Measurements from ENCODE around the gene AIFM3. TPM values are rescaled to one million over a fixed set of nuclear protein-coding genes. Genes with fewer than 3 reads are reported as not detected.

AIFM3 gene
- total and polyA plus RNA-seq, 2 of the 13 experiments (the other 11 are each of a cell fraction or from before 2014, with no cell fraction given): 9.0 to 15.3 TPM

- TF ChIP-seq SIN3B (IDR thresholded peaks at IDR 0.05; ENCODE audit: low read length) (no peak), LBX2 (CRISPR knock-in tag; IDR thresholded peaks at IDR 0.05; ENCODE audit: borderline replicate concordance) (no peak), HDAC1 (CRISPR knock-in tag; IDR thresholded peaks at IDR 0.05) (peak; percentile 75), JUNB (CRISPR knock-in tag; IDR thresholded peaks at IDR 0.05; ENCODE audit: borderline replicate concordance) (no peak), KLF11 (CRISPR knock-in tag; IDR thresholded peaks at IDR 0.05) (no peak), ZNF337 (CRISPR knock-in tag; IDR thresholded peaks at IDR 0.05; ENCODE audit: borderline replicate concordance, low read depth) (no peak), MAFF (IDR thresholded peaks at IDR 0.05; ENCODE audit: low read depth, low read length) (no peak), ZNF292 (CRISPR knock-in tag; IDR thresholded peaks at IDR 0.05; ENCODE audit: borderline replicate concordance, low read depth) (peak; percentile 75), FOXK1 (CRISPR knock-in tag; IDR thresholded peaks at IDR 0.05; ENCODE audit: borderline replicate concordance, low read depth) (no peak), EP300 (IDR thresholded peaks at IDR 0.05; ENCODE audit: low read depth in 2 of 2, low read length in 2 of 2) (peak in 1 of 2 experiments; percentile 8; a peak in 1 of 4 replicates), EP300 (CRISPR knock-in tag; IDR thresholded peaks at IDR 0.05; ENCODE audit: borderline replicate concordance) (no peak), ZNF687 (CRISPR knock-in tag; IDR thresholded peaks at IDR 0.05) (peak; percentile 83), ERF (CRISPR knock-in tag; IDR thresholded peaks at IDR 0.05) (0 out of 2 replicates have a peak, but pooled peaks have one; percentile 27), MYC (CRISPR knock-in tag; IDR thresholded peaks at IDR 0.05; ENCODE audit: borderline replicate concordance) (peak; percentile 47; the same call in 1 of the 2 replicates), ARHGAP35 (CRISPR knock-in tag; IDR thresholded peaks at IDR 0.05; ENCODE audit: borderline replicate concordance) (no peak), CBX2 (IDR thresholded peaks at IDR 0.05; ENCODE audit: low read depth, low read length) (no peak), CBX2 (CRISPR knock-in tag; IDR thresholded peaks at IDR 0.05; ENCODE audit: low read depth) (no peak), ZBTB43 (CRISPR knock-in tag; conservative IDR thresholded peaks at IDR 0.05) (no peak), PBX2 (CRISPR knock-in tag; IDR thresholded peaks at IDR 0.05) (0 out of 2 replicates have a peak, but pooled peaks have one; percentile 17), POLR2A (IDR thresholded peaks at IDR 0.05; ENCODE audit: insufficient read depth in 1 of 2, low read depth in 2 of 2, low read length in 2 of 2) (peak in 1 of 2 experiments; percentile 35; a peak in 1 of 4 replicates), HNRNPL (IDR thresholded peaks at IDR 0.05; ENCODE audit: low read depth, low read length) (peak; percentile 88), PPARG (CRISPR knock-in tag; conservative IDR thresholded peaks at IDR 0.05) (0 out of 2 replicates have a peak, but pooled peaks have one; percentile 9)
Measured at GRCh38 chr22:21014726-21015465, 47.8 kb downstream of the AIFM3 start, which contains the start of gene P2RX6 (continued).
